GM18907 (cell line): Measurements from ENCODE around the gene MAPRE2.
A peak's percentile ranks its signal among the peaks of the same experiment; 100 is the strongest.
"Not testable (repeated sequence)": the region's sequence is repeated elsewhere in the genome, so short reads cannot be mapped to it uniquely, and the experiment has no call there.

Source experiments
- ATAC-seq: cut with Tn5 transposase; IDR thresholded peaks from one replicate; pipeline ENCODE4 v1.9.1; 2021; ENCODE audit warnings: mild to moderate bottlenecking, moderate library complexity; ENCODE audit not compliant: unreplicated experiment

Gene MAPRE2

DNA sequence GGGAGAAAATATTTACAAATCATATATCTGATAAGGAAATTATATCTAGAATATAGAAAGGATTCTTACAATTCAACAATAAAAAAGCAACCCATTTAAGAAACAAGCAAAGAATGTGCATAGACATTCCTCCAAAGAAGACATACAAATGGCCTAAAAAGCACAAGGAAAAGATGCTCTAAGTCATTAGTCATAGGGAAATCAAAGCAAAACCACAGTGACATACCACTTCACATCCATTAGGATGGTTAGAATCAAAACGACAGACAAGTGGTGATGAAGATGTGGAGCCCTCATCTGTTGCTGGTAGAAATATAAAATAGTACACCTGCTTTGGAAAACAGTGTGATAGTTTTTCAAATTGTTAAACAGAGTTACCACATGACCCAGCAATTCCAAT is 48.2 kb downstream of the MAPRE2 start:
- no peak for ATAC-seq

DNA sequence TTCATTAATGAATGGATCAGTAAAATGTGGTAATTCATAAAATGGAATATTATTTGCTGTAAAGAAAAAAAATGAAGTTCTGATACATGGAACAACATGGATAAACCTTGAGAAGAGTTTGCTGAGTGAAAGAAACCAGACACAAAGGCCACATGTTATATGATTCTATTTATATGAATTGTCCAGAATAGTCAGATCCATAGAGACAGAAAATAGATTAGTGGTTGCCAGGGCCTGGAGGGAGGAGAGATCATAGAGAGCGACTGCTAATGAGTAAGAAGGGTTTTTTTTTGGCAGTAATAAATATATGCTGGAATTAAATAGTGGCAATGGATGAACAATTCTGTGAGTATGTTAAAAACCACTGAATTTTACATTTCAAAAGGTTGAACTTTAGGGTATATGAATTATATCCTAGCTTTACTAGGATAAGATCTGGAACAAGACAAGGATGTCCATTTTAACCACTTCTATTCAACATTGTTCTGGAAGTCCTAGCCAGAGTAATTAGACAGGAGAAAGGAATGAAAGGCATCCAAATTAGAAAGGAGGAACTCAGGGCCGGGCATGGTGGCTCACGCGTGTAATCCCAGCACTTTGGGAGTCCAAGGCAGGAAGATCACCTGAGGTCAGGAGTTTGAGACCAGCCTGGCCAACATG is 48.8 kb downstream of the MAPRE2 start:
- no peak for ATAC-seq

DNA sequence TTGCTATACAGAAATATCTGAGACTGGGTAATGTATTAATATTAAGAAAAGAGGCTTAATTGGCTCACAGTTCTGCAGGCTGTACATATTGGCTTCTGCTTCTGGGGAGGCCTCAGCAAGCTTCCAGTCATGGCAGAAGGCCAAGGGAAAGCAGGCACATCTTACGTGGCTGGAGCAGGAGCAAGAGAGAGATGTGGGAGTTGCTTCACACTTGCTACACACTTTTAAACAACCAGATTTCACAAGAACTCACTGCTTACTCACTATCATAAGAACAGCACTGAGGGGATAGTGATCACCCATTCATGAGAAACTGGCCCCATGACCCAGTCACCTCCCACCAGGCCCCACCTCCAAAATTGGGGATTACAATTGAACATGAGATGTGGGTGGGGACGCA is 50.6 kb downstream of the MAPRE2 start:
- no peak for ATAC-seq

DNA sequence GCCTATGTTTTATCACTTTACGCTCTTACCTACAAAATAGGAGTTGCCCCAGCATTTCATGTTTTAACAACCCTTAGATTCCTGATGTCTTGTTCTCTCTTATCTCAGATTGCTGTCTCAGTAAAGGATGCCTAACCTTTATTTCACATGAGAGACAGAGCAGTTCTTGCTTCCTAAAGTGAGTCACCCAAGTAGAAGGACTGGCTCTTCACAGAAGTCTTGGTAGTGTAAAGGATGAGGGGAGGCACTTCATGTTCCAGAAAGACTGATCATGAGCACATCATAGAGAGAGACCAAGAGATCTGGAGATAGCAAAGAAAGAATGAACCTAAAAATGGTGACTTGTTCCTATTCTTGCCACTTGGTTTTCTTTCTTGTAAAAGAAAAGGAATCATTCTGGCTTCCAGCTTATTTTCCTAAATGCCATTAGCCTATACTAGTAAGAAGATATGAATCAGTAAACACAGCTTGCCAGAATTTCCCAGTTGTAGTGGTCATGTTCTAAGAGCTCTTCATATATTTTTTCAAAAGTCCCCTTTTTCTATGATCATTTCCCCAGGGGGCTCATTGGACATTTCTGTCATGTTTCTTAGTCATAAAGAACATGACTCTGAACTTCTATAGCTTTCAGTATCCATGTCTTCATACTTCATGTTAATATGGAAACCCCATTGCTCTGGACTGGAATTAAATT is 54.9 kb downstream of the MAPRE2 start:
- ATAC-seq = peak; percentile 90

DNA sequence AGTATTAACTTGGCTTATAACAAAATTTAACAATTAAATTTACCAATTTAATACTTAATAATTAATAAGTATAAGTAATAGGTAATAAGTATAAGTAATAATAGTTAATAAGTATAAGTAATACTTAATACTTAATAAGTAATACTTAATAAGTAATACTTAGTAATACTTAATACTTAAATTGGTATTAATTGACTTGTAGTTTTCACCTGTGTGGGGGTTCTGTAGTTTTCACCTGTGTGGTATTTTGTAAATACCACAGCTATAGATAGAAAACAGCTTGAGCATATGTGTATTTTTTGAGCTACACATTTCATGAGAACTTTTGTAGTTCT is 55.4 kb downstream of the MAPRE2 start:
- peak; percentile 36 for ATAC-seq

DNA sequence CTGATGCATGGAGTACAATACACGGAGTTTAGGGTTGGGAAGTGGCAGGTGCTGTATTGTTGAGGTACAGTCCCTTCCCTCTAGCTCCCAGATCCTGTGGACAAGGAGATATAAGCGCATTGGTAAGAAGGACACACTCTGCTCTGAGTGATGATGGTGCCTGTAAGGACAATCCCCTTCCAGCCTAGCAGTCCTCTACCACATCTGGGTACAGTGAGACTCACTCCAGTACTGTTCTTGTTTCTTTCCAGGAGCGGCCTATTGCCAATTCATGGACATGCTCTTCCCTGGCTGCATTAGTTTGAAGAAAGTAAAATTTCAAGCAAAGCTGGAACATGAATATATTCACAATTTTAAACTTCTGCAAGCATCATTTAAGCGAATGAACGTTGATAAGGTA is 56.0 kb downstream of the MAPRE2 start:
- no peak for ATAC-seq

DNA sequence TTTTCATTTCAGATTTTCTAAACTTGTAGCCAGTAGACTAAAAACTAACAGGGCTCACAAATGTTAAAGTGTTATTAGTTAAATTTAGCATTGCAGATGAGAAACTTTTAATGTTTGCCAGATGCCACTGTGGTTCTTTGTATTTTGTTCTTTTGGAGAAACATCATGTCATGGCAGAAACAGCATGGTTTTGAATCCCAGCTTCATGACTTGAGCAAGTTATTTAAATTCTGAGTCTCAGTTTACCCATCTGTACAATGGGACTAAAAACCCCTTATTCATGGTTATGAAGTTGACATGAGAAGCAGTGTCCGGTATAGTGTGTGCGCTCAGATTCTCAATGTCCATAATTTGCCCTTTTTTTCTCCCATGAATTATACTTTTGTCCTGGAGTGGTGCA is 56.5 kb downstream of the MAPRE2 start:
- no peak for ATAC-seq

DNA sequence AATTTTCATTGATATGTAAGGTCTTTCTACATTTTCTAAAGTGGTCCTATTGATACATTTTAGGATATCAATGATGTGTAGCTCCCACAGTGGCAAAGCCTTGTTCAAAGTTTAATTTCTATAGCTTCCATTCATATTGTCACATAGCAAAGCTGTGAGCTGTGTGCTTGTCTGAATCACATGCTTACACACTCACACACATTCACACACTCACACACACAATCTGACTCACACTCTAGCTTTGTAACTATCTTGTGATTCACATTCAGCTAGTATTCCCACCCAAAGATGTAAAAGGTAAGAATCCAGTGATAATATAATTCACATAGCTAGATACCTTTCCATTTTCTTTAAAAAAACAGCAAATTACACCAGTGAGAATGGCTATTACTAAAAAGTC is 58.7 kb downstream of the MAPRE2 start:
- no peak for ATAC-seq

DNA sequence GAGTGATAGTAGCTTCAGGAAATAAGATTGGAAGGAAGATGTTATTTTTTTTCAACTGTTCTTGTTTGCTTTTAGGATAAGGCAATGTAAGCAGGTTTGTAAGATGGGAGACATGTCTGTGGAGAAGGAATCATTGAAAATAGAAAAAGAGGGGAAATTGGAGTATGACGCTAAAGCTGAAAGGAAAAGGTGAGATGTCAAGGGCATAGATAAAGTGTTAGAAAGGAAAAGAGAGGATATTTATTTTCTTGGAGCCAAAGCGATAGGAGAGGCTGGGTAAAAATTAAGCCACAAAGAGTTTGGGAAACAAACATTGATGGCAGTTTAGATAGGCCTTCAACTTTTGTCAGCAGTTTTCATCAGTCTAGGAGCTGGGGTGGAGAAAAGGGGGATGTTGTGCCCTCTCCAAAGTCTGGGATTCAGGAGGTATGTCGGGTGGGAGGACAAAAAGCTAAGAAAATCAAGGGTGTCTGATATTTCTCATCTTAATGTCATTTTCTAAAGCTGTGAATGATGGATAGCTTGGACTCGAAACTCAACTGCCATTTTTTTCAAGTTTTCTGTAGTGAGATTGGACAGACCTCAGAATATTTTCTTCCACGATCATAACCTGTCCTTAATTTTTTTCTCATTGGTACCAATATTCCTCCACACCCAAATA is 63.3 kb downstream of the MAPRE2 start:
- ATAC-seq = no peak

DNA sequence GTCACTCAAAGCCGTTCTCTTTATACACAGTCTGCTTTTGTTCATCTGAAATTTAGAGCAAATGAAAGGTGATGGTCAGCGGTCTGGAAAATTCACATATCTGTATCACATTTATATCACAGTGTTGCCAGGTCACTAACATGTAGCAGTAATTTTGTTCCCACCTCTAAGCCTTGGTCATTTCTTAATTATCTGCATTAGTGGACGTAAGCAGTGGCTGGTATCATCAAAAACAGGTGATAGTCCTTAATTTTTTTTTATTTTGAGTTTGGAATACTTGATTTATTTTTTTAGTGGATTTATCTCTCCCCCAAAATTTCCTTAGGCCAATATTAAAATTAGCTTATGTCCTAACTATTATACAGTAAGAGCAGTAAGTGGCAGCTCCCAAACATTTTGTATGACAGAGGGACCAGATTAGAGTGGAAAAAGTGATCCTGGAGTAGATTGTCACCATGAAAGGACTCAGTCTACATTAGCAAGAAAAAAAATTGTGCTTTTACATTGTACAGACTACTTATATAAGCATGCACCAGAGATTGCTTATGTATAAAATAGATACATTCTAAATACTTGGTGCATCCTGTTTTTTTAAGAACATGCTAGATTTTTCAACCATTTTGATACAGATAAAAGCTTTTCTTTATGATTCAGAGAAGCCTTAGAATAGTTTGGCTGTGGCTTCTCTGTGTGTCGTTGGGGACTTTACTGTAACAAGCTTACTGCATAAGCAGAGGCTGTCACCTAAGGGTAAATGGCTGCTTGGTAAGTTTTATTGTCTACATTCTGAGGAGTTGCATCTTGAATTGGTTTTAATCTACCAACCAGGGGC is 65.0 kb downstream of the MAPRE2 start:
- ATAC-seq = no peak

DNA sequence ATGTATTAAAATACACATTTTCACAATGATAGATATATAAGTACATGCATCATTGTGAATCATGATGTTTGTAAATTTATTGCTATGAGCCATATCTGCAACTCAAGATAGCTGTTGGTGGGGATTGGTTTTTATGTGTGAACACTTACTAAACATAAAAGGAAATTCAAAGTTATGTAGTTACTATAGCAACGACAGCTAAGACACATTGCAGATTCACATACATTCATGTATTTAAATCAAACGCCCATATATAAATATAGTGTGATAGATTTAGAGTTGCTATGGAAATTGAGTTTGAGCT is 65.6 kb downstream of the MAPRE2 start:
- no peak for ATAC-seq

DNA sequence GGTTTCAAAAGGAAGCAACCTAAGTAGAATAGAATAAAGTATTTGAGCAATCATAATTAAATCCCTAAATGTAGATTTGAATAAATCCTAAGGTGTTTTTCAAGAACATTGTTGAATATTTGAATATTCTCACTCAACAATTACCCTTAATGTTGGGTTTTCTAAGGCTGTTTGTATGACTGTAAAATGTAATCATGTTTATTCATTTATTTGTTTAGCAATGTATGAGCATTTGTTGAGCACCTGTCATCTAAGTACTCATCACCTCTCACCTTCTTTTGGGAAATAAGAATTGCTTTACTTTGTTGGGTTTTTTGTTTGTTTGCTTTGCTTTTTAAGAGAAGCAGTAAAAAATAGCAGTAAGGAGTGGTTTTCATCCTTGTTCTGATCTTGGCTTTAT is 66.0 kb downstream of the MAPRE2 start:
- ATAC-seq = no peak

DNA sequence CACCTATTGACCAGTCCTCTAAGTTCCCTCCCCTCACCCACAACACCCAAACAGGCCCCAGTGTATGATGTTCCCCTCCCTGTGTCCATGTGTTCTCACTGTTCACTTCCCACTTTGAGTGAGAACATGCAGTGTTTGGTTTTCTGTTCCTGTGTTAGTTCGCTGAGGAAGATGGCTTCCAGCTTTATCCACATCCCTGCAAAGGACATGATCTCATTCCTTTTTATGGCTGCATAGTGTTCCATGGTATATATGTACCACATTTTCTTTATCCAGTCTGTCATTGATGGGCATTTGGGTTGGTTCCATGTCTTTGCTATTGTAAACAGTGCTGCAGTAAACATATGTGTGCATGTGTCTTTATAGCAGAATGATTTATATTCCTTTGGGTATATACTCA is 66.9 kb downstream of the MAPRE2 start:
- not testable (repeated sequence) for ATAC-seq

DNA sequence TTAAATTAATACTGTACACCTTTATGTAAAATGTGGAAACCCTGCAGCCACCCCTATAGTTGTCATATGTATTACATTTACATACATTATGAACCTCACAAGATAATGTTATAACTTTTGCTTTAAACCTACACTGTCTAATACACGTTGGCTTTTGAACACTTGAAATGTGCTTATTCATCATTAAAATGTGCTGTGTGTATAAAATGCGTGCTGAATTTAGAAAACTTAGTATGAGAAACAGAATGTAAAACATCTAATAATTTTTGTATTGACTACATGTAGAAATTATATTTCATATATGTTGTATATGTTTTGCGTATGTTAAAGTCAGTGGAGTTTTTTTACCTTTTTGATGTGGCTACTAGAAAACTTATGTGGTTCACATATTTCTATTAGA is 68.8 kb downstream of the MAPRE2 start:
- ATAC-seq = no peak

DNA sequence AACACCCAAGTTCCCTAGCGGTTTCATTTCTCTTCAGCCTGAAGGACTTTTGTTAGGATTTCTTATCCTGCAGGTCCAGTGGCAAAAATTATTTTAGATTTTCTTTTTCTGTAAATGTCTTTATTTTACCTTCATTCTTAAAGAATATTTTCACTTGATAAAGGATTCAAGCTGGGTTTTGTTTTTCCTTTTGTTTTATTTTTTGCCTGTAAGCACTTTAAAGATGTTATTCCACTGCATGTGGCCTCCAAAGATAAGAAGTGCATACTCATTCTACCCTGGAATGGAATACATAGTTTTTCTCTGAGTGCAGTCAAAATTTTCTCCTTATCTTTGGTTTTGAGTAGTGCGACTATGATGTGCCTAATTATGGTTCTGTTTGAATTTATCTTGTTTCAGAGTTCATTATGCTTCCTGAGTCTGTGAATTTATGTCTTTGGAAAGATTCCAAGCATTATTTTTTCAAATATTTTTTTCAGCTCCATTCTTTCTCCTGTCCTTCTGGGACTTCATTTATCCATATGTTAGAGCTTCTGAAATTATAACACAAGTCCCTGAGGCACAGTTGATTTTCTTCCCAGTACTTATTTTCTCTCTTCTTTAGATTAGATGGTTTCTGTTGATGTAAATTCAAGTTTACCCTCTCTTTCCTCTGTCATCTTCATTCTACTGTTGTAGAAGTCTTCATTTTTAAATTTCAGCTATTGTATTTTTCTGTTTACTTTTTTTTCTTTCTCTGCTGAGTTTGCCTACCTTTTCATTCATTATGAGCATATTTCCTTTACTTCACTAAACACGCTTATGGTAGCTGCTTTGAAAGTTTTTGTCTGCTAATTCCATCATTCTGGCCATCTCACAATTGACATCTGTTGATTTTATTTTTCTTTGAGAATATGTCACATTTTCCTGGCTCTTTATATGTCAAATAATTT is 69.6 kb downstream of the MAPRE2 start:
- ATAC-seq = no peak

DNA sequence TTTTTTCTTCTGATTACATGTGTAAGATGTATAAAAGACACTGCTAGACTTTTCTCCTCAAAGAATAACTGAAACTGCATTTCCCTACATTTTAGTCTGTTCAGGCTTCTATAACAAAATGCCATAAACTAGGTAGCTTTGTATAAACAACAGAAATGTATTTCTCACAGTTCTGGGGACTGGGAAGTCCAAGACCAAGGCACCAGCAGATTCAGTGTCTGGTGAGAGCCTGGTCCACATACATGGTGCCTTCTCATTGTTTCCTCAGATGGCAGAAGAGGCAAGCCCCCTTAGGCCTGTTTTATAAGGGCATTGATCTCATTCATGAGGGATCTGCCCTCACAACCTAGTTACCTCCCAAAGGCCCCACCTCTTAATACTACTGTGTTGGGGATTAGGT is 71.5 kb downstream of the MAPRE2 start:
- no peak for ATAC-seq

DNA sequence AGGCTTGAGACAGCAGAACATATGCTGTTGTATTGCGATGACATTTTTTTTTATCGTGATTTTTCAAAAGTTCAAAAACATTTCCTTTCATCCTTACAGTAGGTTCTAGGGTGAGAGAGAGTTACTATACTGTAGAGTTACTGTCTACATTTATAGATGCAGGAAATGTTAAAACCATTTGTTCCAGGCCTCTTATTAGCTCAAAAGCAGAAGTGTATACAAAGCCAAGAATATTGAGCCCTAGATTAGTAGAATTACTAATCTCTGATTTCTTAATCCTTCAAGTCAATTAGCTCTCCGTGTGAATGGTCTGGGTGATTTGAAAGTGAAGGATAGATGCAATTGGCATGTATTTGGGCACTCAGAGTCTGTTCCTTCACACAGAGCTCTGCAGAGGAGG is 73.1 kb downstream of the MAPRE2 start:
- no peak for ATAC-seq

DNA sequence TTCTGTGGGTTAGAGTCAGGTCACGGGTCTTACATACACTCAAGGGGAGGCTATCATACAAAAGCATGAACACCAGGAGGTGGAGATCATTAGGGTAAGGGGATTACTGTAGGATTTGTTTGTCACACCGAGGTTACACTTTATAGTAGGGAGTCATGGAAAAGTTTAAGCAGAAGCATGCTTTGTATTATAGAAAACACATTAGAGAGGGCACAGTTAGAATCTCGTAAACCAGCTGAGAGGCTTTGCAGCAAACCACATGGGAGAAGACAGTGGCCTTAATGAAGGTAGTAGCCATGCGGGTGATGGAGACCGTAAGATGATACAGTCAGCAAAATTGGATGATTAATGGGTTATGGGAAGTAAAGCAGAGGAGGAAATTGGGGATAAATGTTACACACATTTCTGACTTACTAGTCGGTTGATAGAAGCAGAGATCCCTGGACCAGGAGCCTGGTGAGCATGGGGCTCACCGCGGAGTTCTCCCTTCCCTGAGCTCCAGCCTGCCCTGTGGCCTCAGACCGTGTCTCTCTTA is 75.6 kb downstream of the MAPRE2 start:
- no peak for ATAC-seq

DNA sequence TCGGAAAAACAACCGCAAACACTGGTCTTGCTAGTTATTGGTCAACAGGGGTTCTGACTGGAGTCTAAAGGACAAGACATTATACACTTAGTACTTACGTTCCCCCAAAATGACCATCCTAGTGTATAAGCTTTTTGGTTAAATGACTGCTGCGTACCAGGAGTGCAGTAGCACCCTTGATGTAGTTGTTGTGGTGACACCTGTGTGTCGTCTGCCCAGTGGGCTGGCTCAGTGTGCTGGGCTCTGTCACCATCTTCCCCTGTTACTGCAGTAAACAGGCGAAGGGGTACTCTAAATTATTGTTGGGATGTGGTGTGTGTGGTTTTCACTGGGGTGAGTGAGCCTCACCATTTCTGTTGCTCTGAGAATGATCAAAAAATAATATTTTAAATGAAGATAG is 76.2 kb downstream of the MAPRE2 start:
- no peak for ATAC-seq

DNA sequence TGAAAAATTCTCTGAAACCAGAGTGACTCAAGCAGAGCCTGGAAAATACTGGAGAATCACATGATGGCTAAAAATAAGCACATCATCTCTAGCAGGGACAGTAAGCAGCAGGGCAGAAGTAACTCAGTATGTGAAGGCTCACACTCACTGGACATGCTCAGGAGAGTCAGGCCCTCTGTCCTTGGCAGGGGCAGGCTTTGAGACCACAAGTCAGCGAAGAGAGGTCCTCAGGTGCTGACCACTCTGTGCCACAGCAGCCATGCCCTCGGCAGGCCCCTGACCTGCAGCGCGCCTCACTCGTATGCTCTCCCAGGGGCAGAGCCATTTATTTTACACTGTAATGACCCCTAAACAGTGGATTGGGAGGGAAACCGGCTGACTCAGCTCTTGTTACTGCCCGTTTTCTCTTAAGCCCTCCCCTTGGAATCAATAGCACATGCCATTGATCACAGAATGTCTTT is 76.8 kb downstream of the MAPRE2 start:
- no peak for ATAC-seq
